ENCODE measurements around the gene COA3. TPM values are rescaled to one million over a fixed set of nuclear protein-coding genes. Genes with fewer than 3 reads are reported as not detected.

The COA3 gene
- total RNA-seq, 1 donor from 2014 or later = 53.9 TPM

- TF ChIP-seq, protein P1, sequence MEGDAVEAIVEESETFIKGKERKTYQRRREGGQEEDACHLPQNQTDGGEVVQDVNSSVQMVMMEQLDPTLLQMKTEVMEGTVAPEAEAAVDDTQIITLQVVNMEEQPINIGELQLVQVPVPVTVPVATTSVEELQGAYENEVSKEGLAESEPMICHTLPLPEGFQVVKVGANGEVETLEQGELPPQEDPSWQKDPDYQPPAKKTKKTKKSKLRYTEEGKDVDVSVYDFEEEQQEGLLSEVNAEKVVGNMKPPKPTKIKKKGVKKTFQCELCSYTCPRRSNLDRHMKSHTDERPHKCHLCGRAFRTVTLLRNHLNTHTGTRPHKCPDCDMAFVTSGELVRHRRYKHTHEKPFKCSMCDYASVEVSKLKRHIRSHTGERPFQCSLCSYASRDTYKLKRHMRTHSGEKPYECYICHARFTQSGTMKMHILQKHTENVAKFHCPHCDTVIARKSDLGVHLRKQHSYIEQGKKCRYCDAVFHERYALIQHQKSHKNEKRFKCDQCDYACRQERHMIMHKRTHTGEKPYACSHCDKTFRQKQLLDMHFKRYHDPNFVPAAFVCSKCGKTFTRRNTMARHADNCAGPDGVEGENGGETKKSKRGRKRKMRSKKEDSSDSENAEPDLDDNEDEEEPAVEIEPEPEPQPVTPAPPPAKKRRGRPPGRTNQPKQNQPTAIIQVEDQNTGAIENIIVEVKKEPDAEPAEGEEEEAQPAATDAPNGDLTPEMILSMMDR (IDR thresholded peaks at IDR 0.05) = no peak
- intact Hi-C loops (cut with DNase I) = no loop called here
- H3K36me3 ChIP-seq = peaks cover 56% of the 10 kb centered on the region
Measured at GRCh38 chr17:42821176-42821575, 22.7 kb upstream of the COA3 start.

DNA sequence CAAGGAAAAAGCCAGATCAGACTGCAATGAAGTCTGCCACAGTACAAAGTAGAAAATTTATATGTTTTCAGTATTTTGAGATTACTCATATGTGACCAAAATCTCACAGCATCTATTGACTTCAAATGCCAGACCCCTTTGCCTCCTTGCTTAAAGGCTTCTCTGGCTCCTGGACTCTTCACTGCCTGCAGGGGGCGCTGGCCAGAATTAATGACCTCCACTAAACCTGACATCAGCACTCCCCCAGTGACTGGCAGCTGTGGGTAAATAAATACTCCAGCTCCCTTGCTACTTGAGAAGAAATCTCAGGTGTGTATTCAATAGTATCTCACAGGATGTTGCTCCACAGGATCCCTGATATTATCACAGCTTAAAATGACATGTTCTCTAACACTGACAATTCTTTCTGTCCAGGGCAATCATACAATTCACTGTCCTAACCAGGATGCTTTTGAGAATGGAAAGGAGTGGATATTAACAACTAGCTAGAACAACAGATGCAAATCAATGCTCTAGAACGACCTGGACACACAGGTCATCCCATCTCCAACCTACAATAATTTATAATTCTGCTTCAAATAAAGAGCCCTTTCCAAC lies 21.5 kb upstream of the COA3 start:
- TF ChIP-seq, protein P1 (IDR thresholded peaks at IDR 0.05) = peak; percentile 70
- H3K36me3 ChIP-seq = peaks cover 68% of the 10 kb centered on the region
- ATAC-seq = peak; percentile 30
- no peak overlapping the region for H3K27ac ChIP-seq
- intact Hi-C loops (cut with DNase I) = loop anchor here (10.0 kb wide), 1 partner anchor 105 kb away; no protein-coding TSS in a partner anchor
- no peaks in the 10 kb centered on the region for H3K9me3 ChIP-seq
- H3K4me1 ChIP-seq = peaks cover 14% of the 10 kb centered on the region
- peak; percentile 74 for DNase-seq
- no peaks in the 10 kb centered on the region for H3K27me3 ChIP-seq
- H3K4me3 ChIP-seq = no peak overlapping the region

More at GRCh38 chr17:42821176-42821575, 22.7 kb upstream of the COA3 start:
- Histone ChIP-seq H3K4me1 (peaks cover 14% of the 10 kb centered on the region), H3K4me3 (no peak overlapping the region), H3K9me3 (no peaks in the 10 kb centered on the region), H3K27ac (no peak overlapping the region), H3K27me3 (no peaks in the 10 kb centered on the region)
- ATAC-seq (no peak), DNase-seq (no peak)

GRCh38 chr17:42818379-42818778 lies 19.9 kb upstream of the COA3 start:
- TF ChIP-seq, protein P1 (IDR thresholded peaks at IDR 0.05) = no peak
- Histone ChIP-seq H3K27me3 (no peaks in the 10 kb centered on the region), H3K9me3 (no peaks in the 10 kb centered on the region), H3K27ac (no peak overlapping the region), H3K4me3 (no peak overlapping the region), H3K4me1 (peaks cover 10% of the 10 kb centered on the region), H3K36me3 (peaks cover 83% of the 10 kb centered on the region)
- no peak for DNase-seq
- intact Hi-C loops (cut with DNase I) = loop anchor here (10.0 kb wide), 1 partner anchor 104 kb away; no protein-coding TSS in a partner anchor
- ATAC-seq = no peak

GRCh38 chr17:42817866-42818265 lies 19.4 kb upstream of the COA3 start:
- peaks cover 5% of the 10 kb centered on the region for H3K4me1 ChIP-seq
- H3K36me3 ChIP-seq = peaks cover 88% of the 10 kb centered on the region
- intact Hi-C loops (cut with DNase I) = loop anchor here (10.0 kb wide), 1 partner anchor 103 kb away; no protein-coding TSS in a partner anchor
- no peaks in the 10 kb centered on the region for H3K27me3 ChIP-seq
- DNase-seq = no peak
- no peak overlapping the region for H3K4me3 ChIP-seq
- TF ChIP-seq, protein P1 (IDR thresholded peaks at IDR 0.05) = no peak
- no peak for ATAC-seq
- H3K9me3 ChIP-seq = no peaks in the 10 kb centered on the region
- H3K27ac ChIP-seq = no peak overlapping the region

DNA sequence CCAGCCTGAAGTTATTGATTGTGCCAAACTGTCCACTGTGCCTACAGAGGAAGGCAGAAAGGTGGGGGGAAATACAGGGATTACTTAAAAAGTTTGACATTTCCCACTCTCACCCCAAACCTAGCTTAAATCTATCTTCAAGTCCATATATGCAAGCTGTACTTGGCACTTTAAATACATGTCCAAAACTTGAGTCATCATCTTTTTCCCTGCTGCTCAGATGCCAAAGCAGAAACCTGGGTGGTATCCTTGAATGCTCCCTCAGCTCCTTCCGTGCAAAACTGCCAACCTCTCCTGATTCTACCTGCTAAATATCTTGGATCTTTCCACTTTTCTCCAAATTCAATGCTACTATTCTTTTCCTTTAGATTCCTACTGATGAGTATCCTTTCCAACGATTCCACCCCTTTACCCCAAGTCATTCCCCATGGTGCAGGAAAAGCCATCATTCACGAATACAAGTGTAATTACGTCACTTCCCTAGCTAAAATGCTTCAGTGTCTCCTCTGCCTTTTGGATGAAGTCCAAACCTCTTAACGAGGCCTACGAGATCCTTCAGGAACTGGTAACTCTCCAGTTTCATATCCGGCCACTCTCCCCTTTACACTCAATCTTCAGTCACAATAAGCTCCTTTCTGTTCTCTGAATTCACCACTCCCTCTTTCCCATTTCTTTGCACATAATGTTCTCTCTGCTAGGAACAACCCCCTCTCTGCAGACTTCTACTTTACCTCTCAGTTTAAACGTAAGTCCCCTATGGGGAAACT lies 16.3 kb upstream of the COA3 start:
- Histone ChIP-seq H3K4me1 (no peaks in the 10 kb centered on the region), H3K36me3 (peaks cover 96% of the 10 kb centered on the region), H3K27me3 (no peaks in the 10 kb centered on the region), H3K9me3 (no peaks in the 10 kb centered on the region), H3K27ac (peak overlapping the region; percentile 38), H3K4me3 (no peak overlapping the region)
- ATAC-seq (peak; percentile 80), DNase-seq (no peak)
- intact Hi-C loops (cut with DNase I) = loop anchor here (10.0 kb wide), 1 partner anchor 100 kb away; no protein-coding TSS in a partner anchor
- TF ChIP-seq, protein P1 (IDR thresholded peaks at IDR 0.05) = no peak
